T-helper 1 cell treated with Interleukin-12 subunit alpha and Interleukin-12 subunit beta and Interleukin-4 antibody, amounts not matched to agents 30 μg/mL and 1 μg/mL, for 36 hours (primary cell): ENCODE measurements around the gene TGIF2.
A peak's percentile ranks its signal among the peaks of the same experiment; 100 is the strongest.
"Not testable (repeated sequence)": the region's sequence is repeated elsewhere in the genome, so short reads cannot be mapped to it uniquely, and the experiment has no call there.

Source experiments
- H3K27ac Mint-ChIP-seq: one replicate; pipeline ENCODE4 v1.8.0; 2021; ENCODE audit warnings: mild to moderate bottlenecking, mixed read lengths
- H3K27me3 Mint-ChIP-seq: one replicate; pipeline ENCODE4 v1.8.0; 2021; ENCODE audit warnings: low read depth, mixed read lengths
- H3K36me3 Mint-ChIP-seq: one replicate; pipeline ENCODE4 v1.8.0; 2021; ENCODE audit warnings: low read depth, mixed read lengths
- H3K4me1 Mint-ChIP-seq: one replicate; pipeline ENCODE4 v1.8.0; 2021; ENCODE audit warnings: low read depth, mixed read lengths
- H3K4me3 Mint-ChIP-seq: one replicate; pipeline ENCODE4 v1.8.0; 2021; ENCODE audit warnings: mild to moderate bottlenecking, moderate library complexity, mixed read lengths
- H3K9me3 Mint-ChIP-seq: one replicate; pipeline ENCODE4 v1.8.0; 2021; ENCODE audit warnings: mixed read lengths

TGIF2 gene

DNA sequence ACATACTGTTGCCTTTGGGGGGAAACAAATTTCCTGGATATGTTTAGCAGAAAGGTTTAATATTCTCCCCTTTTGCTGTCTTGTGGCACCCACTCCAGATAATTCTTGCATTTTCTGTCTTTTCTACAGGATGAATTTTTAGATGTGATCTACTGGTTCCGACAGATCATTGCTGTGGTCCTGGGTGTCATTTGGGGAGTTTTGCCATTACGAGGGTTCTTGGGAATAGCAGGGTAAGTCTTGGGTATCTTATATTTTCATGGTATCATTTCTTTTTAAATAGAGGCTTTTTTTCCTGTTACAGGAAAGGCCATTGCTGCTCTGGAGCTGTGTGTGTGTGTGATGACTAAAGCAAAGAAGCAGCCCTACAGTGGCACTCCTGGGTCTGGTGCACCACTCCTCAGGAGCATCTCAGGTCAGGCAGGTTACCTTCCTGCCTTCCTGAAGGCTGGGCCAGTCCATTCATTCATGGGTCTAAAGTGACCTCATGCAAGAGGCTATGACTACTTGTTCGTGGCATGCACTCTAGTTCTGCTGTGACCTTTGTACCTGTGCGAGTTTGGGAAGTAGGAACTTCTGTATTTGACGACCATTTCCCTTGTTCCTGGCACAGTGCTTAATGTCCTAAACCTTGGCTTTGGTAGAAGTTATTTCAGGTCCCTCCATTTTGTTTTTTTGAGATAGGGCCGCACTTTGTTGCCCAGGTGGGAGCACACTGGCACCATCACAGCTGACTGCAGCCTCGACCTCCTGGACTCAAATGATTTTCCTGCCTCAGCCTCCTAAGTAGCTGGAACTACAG lies 34.4 kb downstream of the TGIF2 start:
- peaks cover 20% of the 10 kb centered on the region for H3K4me1 Mint-ChIP-seq
- peaks cover 40% of the 10 kb centered on the region for H3K36me3 Mint-ChIP-seq
- H3K27ac Mint-ChIP-seq: peak overlapping the region; percentile 67
- H3K4me3 Mint-ChIP-seq: peak overlapping the region; percentile 97
- no peaks in the 10 kb centered on the region for H3K9me3 Mint-ChIP-seq
- H3K27me3 Mint-ChIP-seq: no peaks in the 10 kb centered on the region

DNA sequence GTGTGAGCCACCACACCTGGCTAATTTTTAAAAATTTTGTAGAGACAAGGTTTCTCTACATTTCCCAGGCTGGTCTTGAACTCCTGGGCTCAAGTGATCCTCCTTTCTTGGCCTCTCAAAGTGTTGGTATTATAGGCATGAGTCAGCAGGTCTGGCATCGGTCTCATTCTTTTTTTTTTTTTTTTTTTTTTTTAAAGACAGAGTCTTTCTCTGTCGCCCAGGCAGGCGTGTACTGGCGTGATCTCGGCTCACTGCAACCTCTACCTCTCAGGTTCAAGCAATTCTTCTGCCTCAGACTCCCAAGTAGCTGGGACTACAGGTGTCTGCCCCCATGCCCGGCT lies 35.0 kb downstream of the TGIF2 start:
- H3K27ac Mint-ChIP-seq, H3K9me3 Mint-ChIP-seq, H3K27me3 Mint-ChIP-seq, H3K4me3 Mint-ChIP-seq: not testable (repeated sequence)
- Mint-ChIP-seq H3K36me3 (peaks cover 41% of the 10 kb centered on the region), H3K4me1 (peaks cover 20% of the 10 kb centered on the region)

DNA sequence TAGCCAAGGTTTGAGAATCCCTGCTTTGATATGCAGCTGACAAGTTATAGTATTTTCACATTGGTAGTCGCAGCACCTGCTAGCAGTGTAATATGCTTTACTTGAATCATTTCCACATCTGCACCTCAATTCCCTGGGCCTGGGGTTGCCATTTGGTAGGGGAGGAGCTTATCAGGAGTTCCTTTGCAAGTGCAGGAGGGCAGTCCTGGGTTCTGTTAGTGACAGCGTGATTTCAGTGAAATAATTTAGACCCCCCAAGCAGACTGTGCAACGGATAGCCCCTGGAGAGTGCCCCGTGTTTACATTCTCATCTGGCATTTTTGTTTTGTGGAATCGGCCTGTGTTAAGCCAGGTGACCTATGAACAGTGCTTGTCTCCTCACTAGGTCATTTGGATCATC lies 38.2 kb downstream of the TGIF2 start:
- Mint-ChIP-seq H3K4me3 (no peak overlapping the region), H3K36me3 (peaks cover 56% of the 10 kb centered on the region), H3K27me3 (no peaks in the 10 kb centered on the region), H3K27ac (no peak overlapping the region), H3K4me1 (peaks cover 19% of the 10 kb centered on the region), H3K9me3 (no peaks in the 10 kb centered on the region)

DNA sequence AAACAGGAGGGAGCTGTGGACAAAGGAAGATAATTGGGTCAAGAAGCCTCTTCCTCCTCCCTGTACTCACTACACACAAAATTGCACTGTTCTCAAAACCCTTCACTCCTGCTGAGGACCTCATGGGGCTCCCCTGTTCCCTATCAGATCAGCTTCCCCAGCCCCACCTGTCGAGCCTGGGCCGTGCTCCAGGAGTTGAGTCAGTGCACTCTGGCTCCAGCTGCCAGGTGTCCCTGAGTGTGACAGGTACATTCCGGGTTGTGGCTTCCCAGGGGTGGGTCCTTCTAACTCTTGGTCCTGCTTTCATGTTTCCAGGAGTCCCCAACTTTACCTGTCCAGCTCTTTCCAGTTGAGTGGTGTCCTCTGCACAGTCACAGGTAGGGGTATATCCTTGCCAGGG lies 40.6 kb downstream of the TGIF2 start:
- H3K27me3 Mint-ChIP-seq: no peaks in the 10 kb centered on the region
- H3K4me1 Mint-ChIP-seq: peaks cover 9% of the 10 kb centered on the region
- H3K27ac Mint-ChIP-seq: no peak overlapping the region
- no peaks in the 10 kb centered on the region for H3K9me3 Mint-ChIP-seq
- H3K36me3 Mint-ChIP-seq: peaks cover 45% of the 10 kb centered on the region
- H3K4me3 Mint-ChIP-seq: no peak overlapping the region

DNA sequence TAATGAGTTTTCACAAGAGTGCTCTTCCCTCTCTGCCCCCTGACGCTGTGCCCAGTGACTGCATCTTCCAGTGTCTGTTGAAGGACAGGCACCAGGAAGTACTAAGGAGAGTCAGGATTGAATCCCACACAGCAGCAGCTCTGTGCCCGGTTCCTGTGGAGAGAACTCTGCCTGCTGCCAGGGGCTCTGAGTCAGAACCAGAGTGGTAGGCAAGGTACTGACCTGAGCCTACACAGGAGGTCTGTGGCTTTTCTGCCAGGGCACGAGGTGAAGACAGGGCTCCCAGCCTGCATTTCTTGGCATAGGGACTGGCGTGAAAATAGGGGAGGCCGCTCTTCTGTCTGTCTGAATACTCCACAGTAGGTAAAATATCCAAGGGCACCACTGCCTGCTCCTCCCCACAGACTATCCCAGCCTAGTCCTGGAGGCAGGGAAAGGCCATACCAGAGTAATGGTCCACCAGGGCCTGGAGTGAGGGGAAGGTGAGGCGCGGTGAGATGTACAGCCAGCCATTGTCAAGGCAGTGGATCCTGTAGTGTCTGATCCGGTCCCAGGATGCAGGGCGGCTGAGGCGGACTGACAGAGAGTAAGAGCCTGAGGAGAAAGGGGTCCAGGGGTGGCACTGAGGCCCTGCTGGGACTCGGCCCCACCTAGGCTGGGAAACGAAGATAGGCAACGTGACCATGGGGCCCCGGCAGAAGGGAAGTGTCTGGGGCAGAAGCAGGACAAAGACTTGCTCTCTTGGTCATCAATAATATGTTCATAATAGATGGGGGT lies 41.6 kb downstream of the TGIF2 start:
- H3K27ac Mint-ChIP-seq: peak overlapping the region; percentile 26
- peaks cover 37% of the 10 kb centered on the region for H3K36me3 Mint-ChIP-seq
- peaks cover 9% of the 10 kb centered on the region for H3K4me1 Mint-ChIP-seq
- H3K4me3 Mint-ChIP-seq: no peak overlapping the region
- H3K9me3 Mint-ChIP-seq: no peaks in the 10 kb centered on the region
- no peaks in the 10 kb centered on the region for H3K27me3 Mint-ChIP-seq

DNA sequence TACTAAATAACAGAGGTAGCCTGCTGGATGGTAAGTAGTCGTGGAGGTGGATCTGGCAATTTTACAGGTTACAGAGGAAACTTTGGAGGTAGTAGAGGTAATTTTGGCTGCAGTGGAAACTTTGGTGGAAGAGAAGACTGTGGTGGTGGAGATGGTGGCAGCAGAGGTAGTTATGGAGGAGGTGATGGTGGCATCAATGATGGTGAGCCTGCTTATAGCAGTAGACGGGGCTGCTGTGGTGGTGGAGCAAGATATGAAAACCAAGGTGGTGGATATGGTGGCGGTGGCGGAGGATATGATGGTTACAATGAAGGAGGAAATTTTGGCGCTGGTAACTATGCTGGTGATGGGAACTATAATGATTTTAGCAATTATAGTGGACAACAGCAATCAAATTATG lies 47.5 kb downstream of the TGIF2 start:
- Mint-ChIP-seq H3K4me1 (peaks cover 15% of the 10 kb centered on the region), H3K9me3 (no peaks in the 10 kb centered on the region), H3K36me3 (peaks cover 26% of the 10 kb centered on the region), H3K4me3 (no peak overlapping the region), H3K27ac (no peak overlapping the region), H3K27me3 (no peaks in the 10 kb centered on the region)

DNA sequence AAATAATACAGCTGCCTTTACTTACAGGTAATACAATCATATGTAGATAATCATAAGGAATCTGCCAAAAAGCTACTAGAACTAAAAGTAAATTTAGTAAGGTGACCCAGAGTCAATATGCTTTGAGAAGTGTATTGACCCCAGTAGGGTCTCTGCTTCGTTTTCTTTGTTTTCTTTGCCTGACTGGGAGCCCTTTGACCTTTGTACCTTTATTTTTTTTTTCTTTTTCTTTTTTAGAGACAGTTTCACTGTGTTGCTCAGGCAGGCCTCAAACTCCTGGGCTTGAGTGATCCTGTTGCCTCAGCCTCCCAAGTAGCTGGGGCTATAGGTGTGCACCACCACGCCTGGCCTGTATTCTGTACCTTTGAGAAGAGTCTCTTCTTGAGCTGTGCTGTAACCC lies 50.0 kb downstream of the TGIF2 start:
- Mint-ChIP-seq H3K4me3 (no peak overlapping the region), H3K9me3 (no peaks in the 10 kb centered on the region), H3K4me1 (peaks cover 21% of the 10 kb centered on the region), H3K36me3 (peaks cover 42% of the 10 kb centered on the region), H3K27ac (no peak overlapping the region), H3K27me3 (no peaks in the 10 kb centered on the region)

DNA sequence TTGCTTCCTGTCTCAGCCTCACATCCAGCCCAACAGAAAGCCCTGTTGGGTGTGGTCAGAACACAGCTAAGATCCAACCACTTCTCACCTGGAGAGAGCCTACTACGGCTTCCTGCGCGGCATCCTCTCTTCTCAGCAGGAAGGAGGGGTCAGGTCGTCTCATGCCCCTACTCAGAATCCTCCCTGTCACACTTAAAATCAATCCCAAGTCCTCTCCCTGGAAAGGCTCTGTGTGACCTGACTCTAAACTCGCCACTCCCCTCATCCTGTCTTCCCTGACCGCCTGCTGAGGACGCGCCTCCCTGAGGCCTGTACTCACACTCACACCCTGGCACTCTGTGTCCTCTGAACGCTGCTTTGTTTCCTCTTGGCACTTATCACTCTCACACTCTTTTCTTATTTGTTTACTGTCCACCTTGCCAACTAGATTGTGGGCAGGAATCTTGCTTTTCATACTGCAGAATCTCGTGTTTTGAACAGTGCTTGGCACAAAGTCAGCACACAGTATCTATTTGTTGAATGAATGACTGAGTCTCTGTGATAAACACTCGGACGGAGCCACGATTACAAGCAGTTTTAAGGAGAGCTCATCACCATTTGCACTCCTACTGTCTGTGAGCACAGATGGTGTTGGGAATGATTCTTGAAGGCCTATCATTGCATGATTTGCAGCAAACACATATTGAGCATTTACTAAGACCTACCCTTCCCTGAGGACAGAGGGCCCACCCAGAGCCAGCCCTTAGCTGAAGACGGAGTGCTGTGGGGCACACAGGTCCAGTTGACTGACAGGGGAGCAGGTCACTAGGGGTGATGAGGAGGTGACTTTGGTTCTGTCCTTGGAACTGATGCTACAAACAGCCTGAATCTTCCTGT lies 50.9 kb downstream of the TGIF2 start:
- peak overlapping the region; percentile 0 for H3K27ac Mint-ChIP-seq
- H3K4me1 Mint-ChIP-seq: peaks cover 25% of the 10 kb centered on the region
- H3K27me3 Mint-ChIP-seq: no peaks in the 10 kb centered on the region
- H3K4me3 Mint-ChIP-seq: no peak overlapping the region
- H3K36me3 Mint-ChIP-seq: peaks cover 46% of the 10 kb centered on the region
- H3K9me3 Mint-ChIP-seq: no peaks in the 10 kb centered on the region

DNA sequence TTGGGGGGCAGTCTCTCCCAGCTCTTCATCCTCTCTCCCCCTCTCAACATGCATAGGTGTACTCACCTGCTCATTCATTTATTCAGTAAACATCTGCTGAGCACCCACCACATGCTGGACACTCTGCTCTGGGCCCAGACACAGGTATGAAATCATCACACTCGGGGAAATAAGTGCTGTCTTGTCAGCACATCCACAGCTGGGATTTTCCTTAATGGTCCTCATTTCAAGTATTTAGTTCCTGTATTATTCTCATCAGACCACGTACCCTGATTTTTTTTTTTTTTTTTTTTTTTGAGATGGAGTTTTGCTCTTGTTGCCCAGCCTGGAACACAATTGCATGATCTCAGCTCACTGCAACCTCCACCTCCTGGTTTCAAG lies 51.5 kb downstream of the TGIF2 start:
- Mint-ChIP-seq H3K36me3 (peaks cover 50% of the 10 kb centered on the region), H3K27ac (peak overlapping the region; percentile 53), H3K4me3 (no peak overlapping the region), H3K9me3 (no peaks in the 10 kb centered on the region), H3K4me1 (peaks cover 32% of the 10 kb centered on the region), H3K27me3 (no peaks in the 10 kb centered on the region)

DNA sequence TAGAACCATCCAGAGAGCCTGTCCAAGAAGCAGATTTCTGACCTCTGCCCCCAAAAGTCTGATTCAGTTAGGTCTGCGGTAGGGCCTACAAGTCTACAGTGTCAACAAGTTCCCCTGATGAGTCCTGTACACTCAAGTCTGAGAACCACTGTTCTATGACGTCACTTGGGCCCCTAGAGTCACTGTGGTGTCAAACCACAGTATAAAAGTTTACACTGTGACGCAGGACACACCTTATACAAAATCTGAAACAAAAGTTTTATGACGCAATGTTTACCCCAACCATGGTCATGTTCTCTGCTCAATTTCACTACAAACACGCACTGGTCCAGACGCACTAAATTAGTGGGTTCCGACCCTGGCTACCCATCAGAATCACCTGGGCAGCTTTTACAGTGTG lies 54.7 kb downstream of the TGIF2 start:
- peaks cover 64% of the 10 kb centered on the region for H3K36me3 Mint-ChIP-seq
- no peak overlapping the region for H3K27ac Mint-ChIP-seq
- H3K4me3 Mint-ChIP-seq: no peak overlapping the region
- no peaks in the 10 kb centered on the region for H3K9me3 Mint-ChIP-seq
- H3K4me1 Mint-ChIP-seq: peaks cover 41% of the 10 kb centered on the region
- no peaks in the 10 kb centered on the region for H3K27me3 Mint-ChIP-seq

DNA sequence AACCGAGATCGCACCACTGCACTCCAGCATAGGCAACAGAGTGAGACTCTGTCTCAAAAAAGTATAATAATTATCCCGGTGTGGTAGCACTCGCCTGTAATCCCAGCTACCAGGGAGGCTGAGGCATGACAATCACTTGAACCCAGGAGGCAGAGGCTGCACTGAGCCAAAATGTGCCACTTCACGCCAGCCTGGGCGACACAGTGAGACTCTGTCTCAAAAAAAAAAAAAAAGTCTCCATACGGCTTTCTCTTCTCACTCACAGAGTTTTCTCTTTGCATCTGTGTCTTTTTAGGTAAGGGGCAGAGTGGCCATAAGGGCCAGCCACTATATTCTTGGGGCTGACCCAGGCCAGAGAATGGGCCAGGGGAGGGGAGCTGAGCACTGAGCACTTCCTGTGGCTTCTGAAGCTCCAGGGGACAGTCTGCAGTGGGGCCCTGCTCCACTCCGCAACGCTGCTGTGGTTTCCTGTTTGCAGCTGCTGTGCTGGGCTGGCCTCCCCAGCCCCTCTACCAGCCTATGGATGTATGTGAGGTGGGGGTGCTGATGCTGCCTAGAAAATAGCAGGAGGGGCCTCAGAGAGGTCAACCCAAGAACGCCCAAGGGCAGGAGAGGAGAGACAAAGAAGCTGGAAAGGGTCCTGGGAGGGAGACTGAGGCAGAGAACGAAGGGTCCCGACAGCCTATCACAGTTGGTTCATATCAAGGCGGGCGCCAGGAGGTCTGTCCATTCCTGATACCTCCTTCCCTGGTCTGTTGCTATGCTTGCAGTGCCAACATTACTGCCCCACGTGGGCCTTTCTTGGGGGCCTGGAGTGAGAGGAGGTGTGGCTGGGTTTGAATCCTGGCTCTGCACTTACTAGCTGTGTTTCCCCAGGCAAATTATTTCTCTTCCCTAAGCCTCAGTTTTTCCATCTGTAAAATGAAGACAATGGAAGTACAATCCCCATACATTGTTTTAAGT lies 56.6 kb downstream of the TGIF2 start:
- peak overlapping the region; percentile 74 for H3K4me3 Mint-ChIP-seq
- peaks cover 35% of the 10 kb centered on the region for H3K4me1 Mint-ChIP-seq
- H3K27me3 Mint-ChIP-seq: no peaks in the 10 kb centered on the region
- H3K9me3 Mint-ChIP-seq: no peaks in the 10 kb centered on the region
- peak overlapping the region; percentile 92 for H3K27ac Mint-ChIP-seq
- H3K36me3 Mint-ChIP-seq: peaks cover 57% of the 10 kb centered on the region

DNA sequence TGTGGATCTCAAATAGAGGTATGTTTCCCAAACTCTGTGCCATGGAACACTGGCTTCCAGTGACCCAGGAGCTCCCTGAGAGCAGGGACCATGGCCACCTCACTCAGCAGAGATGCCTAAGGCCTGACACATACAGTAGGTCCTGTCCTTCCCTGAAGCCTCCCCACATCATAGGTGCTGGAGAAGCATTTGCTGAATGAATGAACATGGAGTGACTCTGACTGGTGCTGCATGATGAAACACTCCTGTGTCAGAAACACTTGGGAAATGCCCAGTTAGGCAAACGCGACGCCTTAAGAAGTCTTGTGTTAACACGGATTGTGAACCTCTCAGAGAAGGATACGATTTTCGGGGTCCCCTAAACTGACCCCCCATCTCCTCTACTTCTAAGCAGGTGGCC lies 58.2 kb downstream of the TGIF2 start:
- peaks cover 37% of the 10 kb centered on the region for H3K4me1 Mint-ChIP-seq
- H3K27ac Mint-ChIP-seq: peak overlapping the region; percentile 45
- H3K36me3 Mint-ChIP-seq: peaks cover 60% of the 10 kb centered on the region
- H3K9me3 Mint-ChIP-seq: no peaks in the 10 kb centered on the region
- H3K27me3 Mint-ChIP-seq: no peaks in the 10 kb centered on the region
- no peak overlapping the region for H3K4me3 Mint-ChIP-seq

DNA sequence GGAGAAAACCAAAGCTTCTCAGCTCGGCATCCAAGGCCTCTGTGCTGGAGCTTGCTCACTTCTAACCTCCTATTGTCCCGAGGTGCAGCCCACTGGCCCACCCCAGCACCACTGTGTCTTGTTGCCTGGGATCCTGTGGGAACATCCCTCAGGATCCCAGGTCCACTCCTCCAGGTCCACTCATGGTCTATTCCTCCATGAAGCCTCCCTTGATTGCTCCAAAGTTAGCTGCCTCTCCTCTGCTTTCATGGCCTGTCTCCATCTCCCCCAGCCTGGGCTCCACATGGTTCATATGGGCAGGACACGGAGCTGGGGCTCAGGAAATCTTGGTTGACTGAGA lies 58.7 kb downstream of the TGIF2 start:
- H3K27me3 Mint-ChIP-seq: no peaks in the 10 kb centered on the region
- no peaks in the 10 kb centered on the region for H3K9me3 Mint-ChIP-seq
- peaks cover 58% of the 10 kb centered on the region for H3K36me3 Mint-ChIP-seq
- H3K27ac Mint-ChIP-seq: peak overlapping the region; percentile 45
- H3K4me1 Mint-ChIP-seq: peaks cover 35% of the 10 kb centered on the region
- H3K4me3 Mint-ChIP-seq: no peak overlapping the region
